IMR-90 (cell line): ENCODE measurements around the gene ZBTB40. TPM values are rescaled to one million over a fixed set of nuclear protein-coding genes. Genes with fewer than 3 reads are reported as not detected.

Experiments
- ATAC-seq: fragments of 200-7000 bp; cut with Tn5 transposase; 2 replicates; pipeline ENCODE4 v1.9.1; 2020; ENCODE audit warnings: low read depth, mild to moderate bottlenecking, moderate library complexity
- BruUV-seq: library from RNA; stranded (reverse); fragments of 400-500 nt; replicated peaks from 2 replicates; lab custom pipeline; 2021; lab: Mats Ljungman, UMichigan
- CTCF ChIA-PET: fragments of 300-600 bp; formaldehyde crosslinking; extraction: SDS; loops from one replicate; lab custom pipeline; 2021; ENCODE audit warnings: antibody characterized with exemption; lab: Yijun Ruan, JAX
- POLR2A ChIA-PET: fragments of 300-600 bp; sonication (Branson Sonifier 250); formaldehyde crosslinking; loops from one replicate; lab custom pipeline; 2022; ENCODE audit warnings: antibody characterized with exemption; ENCODE audit not compliant: unreplicated experiment; lab: Charles Lee
- DNase-seq: peaks from one replicate; pipeline ENCODE4 v3.0.0; 2013
- H2AFZ ChIP-seq: replicated peaks from 2 replicates; pipeline ENCODE3; 2013; ENCODE audit warnings: low read length, mild to moderate bottlenecking; ENCODE audit not compliant: poor library complexity
- H2AK5ac ChIP-seq: 2 replicates; pipeline ENCODE4 v1.6.1; 2013; ENCODE audit warnings: low read depth, low read length, inconsistent platforms
- H2AK9ac ChIP-seq: replicated peaks from 2 replicates; pipeline ENCODE3; 2013; ENCODE audit warnings: mild to moderate bottlenecking, low read depth, low read length, moderate library complexity; ENCODE audit not compliant: poor library complexity
- H2BK120ac ChIP-seq: 2 replicates; pipeline ENCODE4 v1.6.1; 2013; ENCODE audit warnings: low read depth, low read length, inconsistent platforms
- H2BK15ac ChIP-seq: 3 replicates; pipeline ENCODE4 v1.6.1; 2013; ENCODE audit warnings: low read depth, low read length, inconsistent platforms
- H2BK20ac ChIP-seq: 2 replicates; pipeline ENCODE4 v1.6.1; 2013; ENCODE audit warnings: low read depth, mild to moderate bottlenecking, inconsistent platforms, low read length, moderate library complexity
- H2BK5ac ChIP-seq: 2 replicates; pipeline ENCODE4 v1.6.1; 2013; ENCODE audit warnings: mild to moderate bottlenecking, low read depth, low read length, inconsistent platforms; ENCODE audit not compliant: poor library complexity, severe bottlenecking
- H3K14ac ChIP-seq: replicated peaks from 2 replicates; pipeline ENCODE4 v1.6.1; 2013; ENCODE audit warnings: low read depth, low read length, inconsistent platforms
- H3K18ac ChIP-seq: 2 replicates; pipeline ENCODE4 v1.6.1; 2013; ENCODE audit warnings: low read depth, low read length, control low read depth
- H3K23ac ChIP-seq: 2 replicates; pipeline ENCODE4 v1.6.1; 2013; ENCODE audit warnings: low read depth, low read length, inconsistent platforms
- H3K27ac ChIP-seq: 2 replicates; pipeline ENCODE4 v1.5.1; 2013; ENCODE audit warnings: mild to moderate bottlenecking, control low read depth, low read length; ENCODE audit not compliant: insufficient read depth
- H3K27me3 ChIP-seq: 2 replicates; pipeline ENCODE4 v1.6.1; 2013; ENCODE audit warnings: low read length; ENCODE audit not compliant: control insufficient read depth, insufficient read depth
- H3K36me3 ChIP-seq: 2 replicates; pipeline ENCODE4 v1.6.1; 2013; ENCODE audit warnings: low read length, mixed read lengths; ENCODE audit not compliant: control insufficient read depth, insufficient read depth
- H3K4ac ChIP-seq: 2 replicates; pipeline ENCODE4 v1.6.1; 2013; ENCODE audit warnings: low read depth, low read length, inconsistent platforms
- H3K4me1 ChIP-seq: 2 replicates; pipeline ENCODE4 v1.6.1; 2013; ENCODE audit warnings: low read length, mixed read lengths; ENCODE audit not compliant: control insufficient read depth, insufficient read depth
- H3K4me2 ChIP-seq: 2 replicates; pipeline ENCODE4 v1.6.1; 2013; ENCODE audit warnings: low read depth, mild to moderate bottlenecking, control low read depth, low read length, moderate library complexity
- H3K4me3 ChIP-seq: 2 replicates; pipeline ENCODE4 v1.5.1; 2013; ENCODE audit warnings: low read depth, mild to moderate bottlenecking, control low read depth, low read length, moderate library complexity; ENCODE audit not compliant: insufficient read depth
- H3K56ac ChIP-seq: 2 replicates; pipeline ENCODE4 v1.6.1; 2013; ENCODE audit warnings: low read length, inconsistent platforms; ENCODE audit not compliant: insufficient read depth; ENCODE audit errors: extremely low read depth
- H3K79me1 ChIP-seq, 2 experiments: 2 replicates each; pipeline ENCODE4 v1.6.1; 2013; ENCODE audit warnings: low read length in 2 of 2, inconsistent platforms in 1 of 2, low read depth in 1 of 2
- H3K9ac ChIP-seq: 2 replicates; pipeline ENCODE4 v1.6.1; 2013; ENCODE audit warnings: low read depth, low read length, control low read depth
- H3K9me1 ChIP-seq: 2 replicates; pipeline ENCODE4 v1.6.1; 2013; ENCODE audit warnings: low read length, inconsistent platforms; ENCODE audit not compliant: insufficient read depth
- H3K9me3 ChIP-seq: 2 replicates; pipeline ENCODE4 v1.6.1; 2013; ENCODE audit warnings: low read length; ENCODE audit not compliant: control insufficient read depth, insufficient read depth
- H4K20me1 ChIP-seq: 2 replicates; pipeline ENCODE4 v1.6.1; 2013; ENCODE audit warnings: low read length, inconsistent platforms; ENCODE audit not compliant: insufficient read depth
- H4K5ac ChIP-seq: 2 replicates; pipeline ENCODE4 v1.6.1; 2013; ENCODE audit warnings: mild to moderate bottlenecking, low read depth, low read length, control low read depth
- H4K8ac ChIP-seq, 2 experiments: 2 replicates each; pipeline ENCODE4 v1.6.1; 2013; ENCODE audit warnings: low read depth in 2 of 2, low read length in 2 of 2, control low read depth in 1 of 2, inconsistent platforms in 1 of 2
- H4K91ac ChIP-seq: 2 replicates; pipeline ENCODE4 v1.6.1; 2013; ENCODE audit warnings: low read depth, low read length, inconsistent platforms; ENCODE audit not compliant: insufficient read depth
- BHLHE40 ChIP-seq: fragments of 150-350 bp; IDR thresholded peaks from 2 replicates; pipeline ENCODE4 v1.6.1; 2016; ENCODE audit warnings: mild to moderate bottlenecking, low read depth, low read length
- CEBPB ChIP-seq: IDR thresholded peaks from 2 replicates; pipeline ENCODE4 v1.6.1; 2012; ENCODE audit warnings: low read depth, low read length, improper control_type of control experiment
- CHD1 ChIP-seq: IDR thresholded peaks from 2 replicates; pipeline ENCODE4 v1.6.1; 2012; ENCODE audit warnings: low read depth, low read length, improper control_type of control experiment
- CTCF ChIP-seq: conservative IDR thresholded peaks from 2 replicates; pipeline ENCODE4 v1.5.1; 2012; ENCODE audit warnings: mild to moderate bottlenecking, low read depth, low read length, improper control_type of control experiment
- FOS ChIP-seq: fragments of 150-350 bp; IDR thresholded peaks from 2 replicates; pipeline ENCODE4 v1.6.1; 2016; ENCODE audit warnings: low read depth, low read length
- MXI1 ChIP-seq: IDR thresholded peaks from 2 replicates; pipeline ENCODE4 v1.6.1; 2012; ENCODE audit warnings: low read depth, mild to moderate bottlenecking, low read length, moderate library complexity, borderline replicate concordance
- NFE2L2 ChIP-seq: fragments of 150-350 bp; IDR thresholded peaks from 2 replicates; pipeline ENCODE4 v1.6.1; 2016; ENCODE audit warnings: low read depth, mild to moderate bottlenecking, low read length
- POLR2A ChIP-seq: IDR thresholded peaks from 2 replicates; pipeline ENCODE4 v1.6.1; 2012; ENCODE audit warnings: mild to moderate bottlenecking, low read depth, low read length
- RAD21 ChIP-seq: IDR thresholded peaks from 2 replicates; pipeline ENCODE4 v1.6.1; 2012; ENCODE audit warnings: low read length, improper control_type of control experiment
- RCOR1 ChIP-seq: IDR thresholded peaks from 2 replicates; pipeline ENCODE4 v1.6.1; 2012; ENCODE audit warnings: mild to moderate bottlenecking, low read length, improper control_type of control experiment; ENCODE audit not compliant: insufficient replicate concordance
- RFX5 ChIP-seq: IDR thresholded peaks from 2 replicates; pipeline ENCODE4 v1.8.0; 2012; ENCODE audit warnings: low read depth, mild to moderate bottlenecking, low read length, moderate library complexity
- WGBS, 2 experiments: methylation state at CpG; one replicate each; pipeline versions ENCODE4 v1.1.5 to v1.1.7; 2013; ENCODE audit warnings: missing lambda C conversion rate in 2 of 2; ENCODE audit not compliant: insufficient read length in 1 of 2; ENCODE audit errors: extremely low coverage in 2 of 2; 5-methylcytosine and 5-hydroxymethylcytosine counted together
- dilution Hi-C: fragments of 300-500 bp; cut with HindIII; formaldehyde crosslinking; loops from one replicate; pipeline ENCODE4 v1.14.3; 2018; ENCODE audit warnings: low sequenced_read_pairs; ENCODE audit not compliant: unreplicated experiment
- in situ Hi-C: fragments of 300-500 bp; cut with MboI; formaldehyde crosslinking; loops from 3 replicates; pipeline ENCODE4 v1.14.3; 2019; ENCODE audit warnings: low sequenced_read_pairs, inconsistent platforms, mixed read lengths
- intact Hi-C: fragments of 100-400 bp; cut with micrococcal nuclease; formaldehyde crosslinking; loops from 2 replicates; pipeline ENCODE4 v1.10.0; 2022
- polyA plus RNA-seq, 3 experiments: library from polyadenylated mRNA; depleted of rRNA; stranded (reverse); fragments of >200 nt; gene quantifications; 2 replicates each; pipeline ENCODE4 v1.2.3, GENCODE V29; 2012; ENCODE audit warnings: low replicate concordance in 1 of 3
- total RNA-seq: library from RNA; depleted of rRNA; stranded (reverse); fragments of >200 nt; gene quantifications from 2 replicates; pipeline ENCODE4 v1.2.3, GENCODE V29; 2012

Gene ZBTB40
- total and polyA plus RNA-seq, 2 of the 4 experiments (the other 2 are of a cell fraction) = 6.0 to 9.7 TPM

GRCh38 chr1:22563671-22564602 is 112.3 kb downstream of the ZBTB40 start:
- Histone ChIP-seq H2BK15ac (no peak overlapping the region), H2BK120ac (no peak overlapping the region), H2BK5ac (no peak overlapping the region), H3K27ac (no peak overlapping the region), H3K36me3 (no peaks in the 10 kb centered on the region), H3K18ac (no peak overlapping the region), H2BK20ac (no peak overlapping the region), H4K8ac (no peak overlapping the region), H3K23ac (no peak overlapping the region), H3K56ac (no peak overlapping the region), H4K5ac (no peak overlapping the region), H3K4me3 (no peak overlapping the region), H3K14ac (no peak overlapping the region), H3K9me1 (no peaks in the 10 kb centered on the region), H2AK9ac (no peak overlapping the region), H3K4me1 (no peaks in the 10 kb centered on the region), H3K27me3 (peaks cover 93% of the 10 kb centered on the region), H3K4me2 (no peak overlapping the region), H3K9ac (no peak overlapping the region), H2AFZ (no peak overlapping the region), H3K9me3 (no peaks in the 10 kb centered on the region), H4K91ac (no peak overlapping the region), H3K4ac (no peak overlapping the region), H2AK5ac (no peak overlapping the region), H4K20me1 (no peaks in the 10 kb centered on the region), H3K79me1 (no peaks in the 10 kb centered on the region)
- in situ Hi-C loops (no loop called here), dilution Hi-C loops (no loop called here), intact Hi-C loops (no loop called here)
- ChIA-PET CTCF (no interaction called here), POLR2A (no interaction called here)
- WGBS, 2 experiments = 2% methylated on average over 37 of the region's 57 CpGs; no CpG with 5 or more reads in 1 of the 2 experiments
- DNase-seq (no peak), ATAC-seq (no peak)
- TF ChIP-seq BHLHE40 (no peak), RFX5 (no peak), FOS (no peak), RAD21 (no peak), NFE2L2 (no peak), MXI1 (no peak), CTCF (no peak), POLR2A (no peak), RCOR1 (no peak), CEBPB (no peak), CHD1 (no peak)
- no TSS peak for BruUV-seq
